ENCODE results near the gene TDRKH.

Gene TDRKH

GRCh38 chr1:151790071-151790939 lies at the start of gene TDRKH:
Gene TDRKH (minus strand): TSS chr1:151790500. CDS start chr1:151783022, 7,478 bp downstream.
- TF ChIP-seq MAX (IDR thresholded peaks at IDR 0.05; ENCODE audit: low read depth, low read length) (peak; percentile 50), CTCF (IDR thresholded peaks at IDR 0.05; ENCODE audit: low read depth, low read length) (no peak)
- peak; percentile 99 for DNase-seq (ENCODE audit: low read depth)
- H3K4me3 ChIP-seq (ENCODE audit: low read depth, low read length), result peak within 1 kb of the TSS; percentile 83

- DNase-seq (ENCODE audit: low read depth), result no peak
- TF ChIP-seq MAX (IDR thresholded peaks at IDR 0.05; ENCODE audit: low read depth, low read length) (no peak), MYC (IDR thresholded peaks at IDR 0.05; ENCODE audit: low read depth, low read length) (no peak), CTCF (IDR thresholded peaks at IDR 0.05; ENCODE audit: low read depth, low read length) (no peak), POLR2A (IDR thresholded peaks at IDR 0.05; ENCODE audit: extremely low read depth, insufficient read length) (no peak)
- H3K4me3 ChIP-seq (ENCODE audit: low read depth, low read length), result no peak within 1 kb of the TSS
Observed at GRCh38 chr1:151839457-151840403, 49.4 kb upstream of the TDRKH start, which contains the start of gene C2CD4D. Gene C2CD4D (minus strand): TSS chr1:151839820. CDS start chr1:151838989, 831 bp downstream.

- H3K4me3 ChIP-seq (ENCODE audit: low read depth, low read length), result no peak overlapping the region
- TF ChIP-seq MAX (IDR thresholded peaks at IDR 0.05; ENCODE audit: low read depth, low read length) (no peak), MYC (IDR thresholded peaks at IDR 0.05; ENCODE audit: low read depth, low read length) (no peak), CTCF (IDR thresholded peaks at IDR 0.05; ENCODE audit: low read depth, low read length) (no peak), POLR2A (IDR thresholded peaks at IDR 0.05; ENCODE audit: extremely low read depth, insufficient read length) (no peak)
- no peak for DNase-seq (ENCODE audit: low read depth)
Observed at GRCh38 chr1:151839082-151839412, 48.7 kb upstream of the TDRKH start.

GRCh38 chr1:151838222-151839081 lies 48.2 kb upstream of the TDRKH start:
- DNase-seq (ENCODE audit: low read depth), result peak; percentile 31
- H3K4me3 ChIP-seq (ENCODE audit: low read depth, low read length), result no peak overlapping the region

More at GRCh38 chr1:151838222-151839081, 48.2 kb upstream of the TDRKH start:
- TF ChIP-seq MAX (IDR thresholded peaks at IDR 0.05; ENCODE audit: low read depth, low read length), result no peak
- TF ChIP-seq CTCF (IDR thresholded peaks at IDR 0.05; ENCODE audit: low read depth, low read length), result no peak
- no peak for TF ChIP-seq POLR2A (IDR thresholded peaks at IDR 0.05; ENCODE audit: extremely low read depth, insufficient read length)
- no peak for TF ChIP-seq MYC (IDR thresholded peaks at IDR 0.05; ENCODE audit: low read depth, low read length)
